RWPE1 (cell line): Measurements from ENCODE around the gene C11orf87.
A peak's percentile ranks its signal among the peaks of the same experiment; 100 is the strongest.

Source experiments
- CTCF ChIA-PET: fragments of 350-600 bp; sonication (Branson Sonifier 250); formaldehyde crosslinking; extraction: SDS; loops from one replicate; lab custom pipeline; 2021; lab: Yijun Ruan, JAX
- POLR2A ChIA-PET: fragments of 400-600 bp; formaldehyde crosslinking; extraction: SDS; loops from one replicate; lab custom pipeline; 2020; ENCODE audit warnings: antibody characterized with exemption; ENCODE audit not compliant: low non-redundant PET; lab: Yijun Ruan, JAX
- DNase-seq: peaks from one replicate; pipeline ENCODE4 v3.0.0; 2012; ENCODE audit warnings: low spot score
- H3K27ac ChIP-seq: fragments of 450-650 bp; 2 replicates; pipeline ENCODE4 v1.5.1; 2017
- CTCF ChIP-seq: fragments of 450-650 bp; conservative IDR thresholded peaks from 2 replicates; pipeline ENCODE4 v1.5.1; 2017; ENCODE audit warnings: low read depth, mild to moderate bottlenecking

C11orf87 gene

GRCh38 chr11:109423466-109424190, 1.6 kb downstream of the C11orf87 start:
- no peak for TF ChIP-seq CTCF
- ChIA-PET POLR2A (no interaction called here), CTCF (no interaction called here)
- DNase-seq = no peak
- no peak overlapping the region for H3K27ac ChIP-seq

GRCh38 chr11:109424901-109425300, 2.9 kb downstream of the C11orf87 start:
- peak; percentile 26 for DNase-seq
- H3K27ac ChIP-seq = no peak overlapping the region
- TF ChIP-seq CTCF = no peak
- ChIA-PET POLR2A (no interaction called here), CTCF (interaction anchor here (0.7 kb wide), 1 partner anchor 547 kb away, joined by 3 read pairs; no protein-coding TSS in a partner anchor)

GRCh38 chr11:109425554-109425953, 3.6 kb downstream of the C11orf87 start:
- CTCF ChIA-PET = no interaction called here
- POLR2A ChIA-PET = no interaction called here
- no peak for DNase-seq
- no peak for TF ChIP-seq CTCF
- no peak overlapping the region for H3K27ac ChIP-seq

GRCh38 chr11:109426442-109427240, 4.7 kb downstream of the C11orf87 start:
- ChIA-PET CTCF (interaction anchor here (0.5 to 1.4 kb wide), 2 partner anchors 9 to 126 kb away, joined by 3 to 6 read pairs; no protein-coding TSS in a partner anchor), POLR2A (no interaction called here)
- TF ChIP-seq CTCF = no peak
- DNase-seq = no peak
- H3K27ac ChIP-seq = no peak overlapping the region

GRCh38 chr11:109432105-109432504, 10.1 kb downstream of the C11orf87 start:
- POLR2A ChIA-PET = no interaction called here
- DNase-seq = no peak
- no peak for TF ChIP-seq CTCF
- no peak overlapping the region for H3K27ac ChIP-seq
- CTCF ChIA-PET = no interaction called here

- no peak overlapping the region for H3K27ac ChIP-seq
- ChIA-PET CTCF (no interaction called here), POLR2A (no interaction called here)
- DNase-seq = no peak
- no peak for TF ChIP-seq CTCF
These were observed 11.8 kb downstream of the C11orf87 start for GRCh38 chr11:109433753-109434256.
